Gastrocnemius medialis (tissue), 4 donors: ENCODE measurements around the gene KRT1. TPM values are rescaled to one million over a fixed set of nuclear protein-coding genes. Genes with fewer than 3 reads are reported as not detected.

Experiments
- ATAC-seq, 2 donors: fragments of 150-250 bp; one replicate each; pipeline ENCODE4 v1.9.1; 2016
- DNase-seq, 2 donors: peaks; one replicate each; pipeline ENCODE4 v3.0.0-alpha.2; 2019
- H3K27ac ChIP-seq, 4 donors: fragments of 200-600 bp; sonication (generic); 1 replicate in 1 of 4; 2 replicates in 3 of 4; pipeline ENCODE4 v1.5.1; 2016 to 2018; ENCODE audit warnings: mild to moderate bottlenecking in 2 of 4, moderate library complexity in 1 of 4
- H3K27me3 ChIP-seq, 3 donors: fragments of 200-600 bp; sonication (generic) in 2 of 3; 1 replicate in 1 of 3; 2 replicates in 2 of 3; pipeline versions ENCODE4 v1.5.1 to v1.6.0; 2016 to 2019; ENCODE audit warnings: mild to moderate bottlenecking in 1 of 3, moderate library complexity in 1 of 3
- H3K36me3 ChIP-seq, 2 donors: fragments of 200-600 bp; sonication (generic) in 1 of 2; one replicate each; pipeline ENCODE4 v1.5.1; 2017 to 2018
- H3K4me1 ChIP-seq, 2 donors: fragments of 200-600 bp; sonication (generic) in 1 of 2; one replicate each; pipeline ENCODE4 v1.5.1; 2016 to 2017; ENCODE audit warnings: mild to moderate bottlenecking in 2 of 2
- H3K4me3 ChIP-seq, 4 donors: fragments of 200-600 bp; sonication (generic) in 3 of 4; 1 replicate in 1 of 4; 2 replicates in 3 of 4; pipeline ENCODE4 v1.5.1; 2016 to 2019; ENCODE audit warnings: mild to moderate bottlenecking in 2 of 4
- H3K9me3 ChIP-seq, 3 donors: fragments of 200-600 bp; sonication (generic) in 2 of 3; 1 replicate in 1 of 3; 2 replicates in 2 of 3; pipeline ENCODE4 v1.5.1; 2016 to 2019
- CTCF ChIP-seq, 5 experiments: fragments of 450-650 bp in 3 of 5; fragments of 200-600 bp in 2 of 5; sonication (generic) in 2 of 5; IDR thresholded peaks in 4 of 5; conservative IDR thresholded peaks in 1 of 5; 1 replicate in 4 of 5; 2 replicates in 1 of 5; pipeline ENCODE4 v1.5.1; 2016 to 2019; ENCODE audit warnings: antibody characterized with exemption in 5 of 5, mild to moderate bottlenecking in 3 of 5, moderate library complexity in 3 of 5
- POLR2A ChIP-seq, 2 donors: fragments of 450-650 bp; IDR thresholded peaks; one replicate each; pipeline ENCODE4 v1.6.1; 2017; ENCODE audit warnings: antibody characterized with exemption in 2 of 2, mild to moderate bottlenecking in 2 of 2, moderate library complexity in 2 of 2
- in situ Hi-C, 4 donors: fragments of 200-750 bp; cut with MboI; loops; one replicate each; pipeline versions ENCODE4 v1.15.0 to v1.8.0; 2017; ENCODE audit warnings: low sequenced_read_pairs in 4 of 4
- intact Hi-C: fragments of 100-400 bp; cut with DNase I; formaldehyde crosslinking; loops from one replicate; pipeline ENCODE4 v1.15.1; 2023; ENCODE audit warnings: low total_unique reads
- total RNA-seq, 4 donors: library from RNA; depleted of rRNA; stranded (reverse); fragments of >200 nt; gene quantifications; one replicate each; pipeline versions ENCODE4 v1.1.0 to v1.2.3, GENCODE V29; 2016

KRT1 gene
- total RNA-seq, 4 donors from 2014 or later = not detected

GRCh38 chr12:52708010-52708409 lies 27.8 kb upstream of the KRT1 start:
- H3K27me3 ChIP-seq = peaks cover 5 to 9% (median 6%) of the 10 kb centered on the region in 3 donors
- ATAC-seq = no peak
- in situ Hi-C loops = no loop called here

GRCh38 chr12:52704464-52704863 lies 24.3 kb upstream of the KRT1 start:
- no peak overlapping the region for H3K4me3 ChIP-seq
- H3K27me3 ChIP-seq = peaks cover 0 to 2% (median 0%) of the 10 kb centered on the region in 3 donors
- no peak overlapping the region for H3K27ac ChIP-seq
- no peaks in the 10 kb centered on the region for H3K36me3 ChIP-seq
- ATAC-seq = no peak
- TF ChIP-seq POLR2A (IDR thresholded peaks at IDR 0.05) (no peak), CTCF (IDR thresholded peaks at IDR 0.05 in 4 of 5, conservative IDR thresholded peaks at IDR 0.05 in 1 of 5) (no peak)
- no peaks in the 10 kb centered on the region for H3K9me3 ChIP-seq
- DNase-seq = no peak
- no peaks in the 10 kb centered on the region for H3K4me1 ChIP-seq
- in situ Hi-C loops (no loop called here), intact Hi-C loops (no loop called here)

More at GRCh38 chr12:52708010-52708409, 27.8 kb upstream of the KRT1 start:
- intact Hi-C loops = no loop called here
- TF ChIP-seq POLR2A (IDR thresholded peaks at IDR 0.05) = no peak
- no peak for TF ChIP-seq CTCF (IDR thresholded peaks at IDR 0.05 in 4 of 5, conservative IDR thresholded peaks at IDR 0.05 in 1 of 5)
- Histone ChIP-seq H3K4me3 (no peak overlapping the region), H3K27ac (no peak overlapping the region), H3K4me1 (no peaks in the 10 kb centered on the region), H3K9me3 (no peaks in the 10 kb centered on the region), H3K36me3 (no peaks in the 10 kb centered on the region)
- no peak for DNase-seq

GRCh38 chr12:52703878-52704277 lies 23.7 kb upstream of the KRT1 start:
- ATAC-seq (no peak), DNase-seq (no peak)
- intact Hi-C loops = no loop called here
- H3K4me3 ChIP-seq = no peak overlapping the region
- no peak overlapping the region for H3K27ac ChIP-seq
- no peaks in the 10 kb centered on the region for H3K4me1 ChIP-seq
- in situ Hi-C loops = no loop called here
- no peaks in the 10 kb centered on the region for H3K36me3 ChIP-seq
- no peaks in the 10 kb centered on the region for H3K9me3 ChIP-seq
- no peak for TF ChIP-seq POLR2A (IDR thresholded peaks at IDR 0.05)
- no peak for TF ChIP-seq CTCF (IDR thresholded peaks at IDR 0.05 in 4 of 5, conservative IDR thresholded peaks at IDR 0.05 in 1 of 5)
- H3K27me3 ChIP-seq = peaks cover 0 to 2% (median 0%) of the 10 kb centered on the region in 3 donors

- Histone ChIP-seq H3K4me1 (no peaks in the 10 kb centered on the region), H3K27ac (no peak within 1 kb of the TSS), H3K4me3 (no peak within 1 kb of the TSS), H3K9me3 (no peaks in the 10 kb centered on the region), H3K27me3 (peaks cover 0 to 2% (median 0%) of the 10 kb centered on the region in 3 donors), H3K36me3 (no peaks in the 10 kb centered on the region)
- DNase-seq (no peak), ATAC-seq (no peak)
- TF ChIP-seq CTCF (IDR thresholded peaks at IDR 0.05 in 4 of 5, conservative IDR thresholded peaks at IDR 0.05 in 1 of 5) = no peak
- TF ChIP-seq POLR2A (IDR thresholded peaks at IDR 0.05) = no peak
- in situ Hi-C loops = no loop called here
- intact Hi-C loops = no loop called here
Observed at GRCh38 chr12:52703424-52703823, 23.2 kb upstream of the KRT1 start, which contains the start of gene KRT77. TSS of gene KRT77 (minus strand) at chr12:52703524. CDS start at chr12:52703434, 90 bp downstream.

- TF ChIP-seq CTCF (IDR thresholded peaks at IDR 0.05 in 4 of 5, conservative IDR thresholded peaks at IDR 0.05 in 1 of 5) (no peak), POLR2A (IDR thresholded peaks at IDR 0.05) (no peak)
- intact Hi-C loops (no loop called here), in situ Hi-C loops (no loop called here)
- no peak for DNase-seq
- ATAC-seq = no peak
- H3K9me3 ChIP-seq = no peaks in the 10 kb centered on the region
- H3K4me3 ChIP-seq = no peak overlapping the region
- no peaks in the 10 kb centered on the region for H3K4me1 ChIP-seq
- H3K36me3 ChIP-seq = no peaks in the 10 kb centered on the region
- peaks cover 0 to 2% (median 0%) of the 10 kb centered on the region in 3 donors for H3K27me3 ChIP-seq
- H3K27ac ChIP-seq = no peak overlapping the region
Observed at GRCh38 chr12:52702338-52702737, 22.1 kb upstream of the KRT1 start.
